ENCODE results near the gene SPRED2.

- TF ChIP-seq CTCF (IDR thresholded peaks at IDR 0.05) = no peak
- TF ChIP-seq POLR2A (IDR thresholded peaks at IDR 0.05) = no peak
- TF ChIP-seq EP300 (IDR thresholded peaks at IDR 0.05) = no peak
Observed at GRCh38 chr2:65413106-65413505, 19.3 kb downstream of the SPRED2 start.

Data from tibial nerve (tissue), 4 donors.